SK-N-SH treated with all-trans-retinoic acid at 6 μM for 48 hours (cell line): ENCODE data around the gene MCM10.

Source experiments
- ARNTL ChIP-seq: fragments of 450-650 bp; formaldehyde crosslinking; IDR thresholded peaks from 2 replicates; pipeline ENCODE4 v1.5.0; 2020; ENCODE audit warnings: low read depth, mild to moderate bottlenecking, moderate library complexity, borderline replicate concordance
- ESRRG ChIP-seq: fragments of 250-450 bp; sonication (Bioruptor Pico); IDR thresholded peaks from 2 replicates; pipeline ENCODE4 v1.6.1; 2021; ENCODE audit warnings: mild to moderate bottlenecking
- TOX ChIP-seq: fragments of 250-450 bp; sonication (Bioruptor Pico); IDR thresholded peaks from 2 replicates; pipeline ENCODE4 v1.8.0; 2021; ENCODE audit warnings: mild to moderate bottlenecking, moderate library complexity, borderline replicate concordance
- ZFP3 ChIP-seq: fragments of 250-450 bp; sonication (Bioruptor Pico); IDR thresholded peaks from 2 replicates; pipeline ENCODE4 v1.5.0; 2020; ENCODE audit warnings: mild to moderate bottlenecking, moderate library complexity
- ZNF565 ChIP-seq: fragments of 450-650 bp; formaldehyde crosslinking; conservative IDR thresholded peaks from 2 replicates; pipeline ENCODE4 v1.5.0; 2020; ENCODE audit warnings: low read depth, mild to moderate bottlenecking, moderate library complexity
- ZNF8 ChIP-seq: fragments of 450-650 bp; formaldehyde crosslinking; IDR thresholded peaks from 2 replicates; pipeline ENCODE4 v1.5.0; 2020; ENCODE audit warnings: mild to moderate bottlenecking, moderate library complexity
- TF ChIP-seq, protein P1 (sequence below): fragments of 250-450 bp; sonication (Bioruptor Pico); IDR thresholded peaks from 2 replicates; pipeline ENCODE4 v1.8.0; 2020; ENCODE audit warnings: mild to moderate bottlenecking, moderate library complexity, borderline replicate concordance

DNA sequence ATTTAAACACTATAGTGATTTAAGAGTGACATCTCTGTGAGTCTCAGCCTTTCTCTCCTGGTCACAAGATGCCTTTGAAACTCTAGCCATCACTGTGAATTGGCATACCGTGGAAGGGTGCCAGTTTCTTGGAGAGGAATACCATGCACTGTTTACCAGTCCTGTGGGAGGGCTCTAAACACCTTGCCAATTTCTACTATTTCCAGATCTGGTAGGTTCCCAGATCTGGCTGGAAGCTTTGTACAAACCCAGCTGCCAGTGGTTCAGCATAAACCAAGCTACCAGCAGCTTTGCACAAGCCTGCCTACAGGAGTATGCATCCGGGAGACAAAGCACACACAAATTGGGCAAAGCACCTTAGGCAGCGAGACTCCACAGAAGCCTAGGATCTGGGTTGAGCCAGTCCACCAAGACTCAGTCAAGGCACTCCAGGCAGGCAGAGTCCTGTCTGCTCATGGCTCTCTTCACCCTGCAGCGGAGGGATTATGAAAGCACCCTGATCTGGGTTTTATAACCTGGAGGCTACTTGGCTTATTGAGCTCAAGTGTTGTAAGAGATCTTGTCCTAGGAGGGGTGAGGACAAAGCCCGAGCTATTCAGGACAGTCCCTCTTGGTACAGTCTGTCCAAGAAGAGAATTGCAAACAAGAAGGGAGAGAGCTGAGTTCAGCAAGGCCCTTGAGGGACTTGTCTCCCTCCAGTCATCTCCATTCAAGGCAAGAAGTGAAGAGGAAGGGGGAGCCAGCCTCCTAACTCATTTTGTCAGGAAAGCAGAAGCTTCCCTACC lies 23.6 kb downstream of the MCM10 start:
- no peak for TF ChIP-seq ESRRG (CRISPR knock-in tag)
- TF ChIP-seq ZFP3 (CRISPR knock-in tag), result no peak
- no peak for TF ChIP-seq ZNF8
- TF ChIP-seq, protein P1, sequence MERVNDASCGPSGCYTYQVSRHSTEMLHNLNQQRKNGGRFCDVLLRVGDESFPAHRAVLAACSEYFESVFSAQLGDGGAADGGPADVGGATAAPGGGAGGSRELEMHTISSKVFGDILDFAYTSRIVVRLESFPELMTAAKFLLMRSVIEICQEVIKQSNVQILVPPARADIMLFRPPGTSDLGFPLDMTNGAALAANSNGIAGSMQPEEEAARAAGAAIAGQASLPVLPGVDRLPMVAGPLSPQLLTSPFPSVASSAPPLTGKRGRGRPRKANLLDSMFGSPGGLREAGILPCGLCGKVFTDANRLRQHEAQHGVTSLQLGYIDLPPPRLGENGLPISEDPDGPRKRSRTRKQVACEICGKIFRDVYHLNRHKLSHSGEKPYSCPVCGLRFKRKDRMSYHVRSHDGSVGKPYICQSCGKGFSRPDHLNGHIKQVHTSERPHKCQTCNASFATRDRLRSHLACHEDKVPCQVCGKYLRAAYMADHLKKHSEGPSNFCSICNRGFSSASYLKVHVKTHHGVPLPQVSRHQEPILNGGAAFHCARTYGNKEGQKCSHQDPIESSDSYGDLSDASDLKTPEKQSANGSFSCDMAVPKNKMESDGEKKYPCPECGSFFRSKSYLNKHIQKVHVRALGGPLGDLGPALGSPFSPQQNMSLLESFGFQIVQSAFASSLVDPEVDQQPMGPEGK (CRISPR knock-in tag), result no peak
- TF ChIP-seq ARNTL (CRISPR knock-in tag), result no peak
- no peak for TF ChIP-seq ZNF565
- TF ChIP-seq TOX (CRISPR knock-in tag), result no peak
